Measurements from ENCODE around the gene NTM. TPM values are rescaled to one million over a fixed set of nuclear protein-coding genes. Genes with fewer than 3 reads are reported as not detected.

NTM gene
- total and polyA plus RNA-seq, 10 donors = 0.13 to 1.6 (median 0.67) TPM

DNA sequence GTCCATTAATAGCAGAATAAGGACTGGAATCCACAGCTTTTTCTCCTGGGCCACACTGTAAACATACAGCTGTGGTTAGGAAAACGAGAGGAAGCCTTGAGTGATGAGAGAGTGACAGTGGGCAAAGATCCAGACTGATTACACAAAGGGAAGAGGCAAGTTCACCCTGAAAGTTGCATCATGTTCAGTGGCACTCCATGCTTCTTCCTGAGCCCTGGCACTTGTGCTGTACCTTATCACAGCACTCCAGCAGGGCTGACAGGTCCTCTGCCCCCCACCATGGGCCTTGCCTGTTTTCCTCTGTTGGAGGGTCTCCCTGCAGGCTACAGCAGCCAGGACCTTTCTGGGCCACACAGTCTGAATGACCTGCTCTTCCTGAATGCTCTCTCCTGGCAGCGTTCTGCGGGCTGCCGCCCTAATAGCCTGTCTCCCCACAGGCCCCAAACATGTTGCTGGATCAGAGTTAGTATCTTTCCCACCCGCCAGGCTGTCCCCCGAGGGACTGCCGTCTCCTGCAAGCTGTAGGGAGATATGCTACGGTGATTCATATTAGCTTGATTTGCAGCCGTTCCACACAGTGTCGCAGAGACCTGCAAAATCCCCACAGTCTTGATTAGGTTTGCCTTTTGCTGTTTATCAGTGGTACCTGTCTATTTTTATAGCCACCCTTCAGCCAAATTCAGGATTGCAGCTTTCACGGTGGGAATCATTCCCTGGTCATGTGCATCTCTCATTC is 60.2 kb downstream of the NTM start:
- Histone ChIP-seq H3K36me3 (no peaks in the 10 kb centered on the region), H3K9me3 (peaks cover 0 to 4% (median 0%) of the 10 kb centered on the region in 8 donors), H3K4me3 (no peak overlapping the region), H3K27ac (no peak overlapping the region), H3K27me3 (replicated peaks in 1 of 7) (peaks cover 0 to 5% (median 0%) of the 10 kb centered on the region in 7 donors), H3K4me1 (no peaks in the 10 kb centered on the region)
- DNase-seq = no peak
- intact Hi-C loops (cut with DNase I; ENCODE audit: low total_unique reads) = no loop called here
- TF ChIP-seq POLR2AphosphoS5 (IDR thresholded peaks at IDR 0.05) (no peak), POLR2A (IDR thresholded peaks at IDR 0.05) (no peak)
- TF ChIP-seq, protein P1, sequence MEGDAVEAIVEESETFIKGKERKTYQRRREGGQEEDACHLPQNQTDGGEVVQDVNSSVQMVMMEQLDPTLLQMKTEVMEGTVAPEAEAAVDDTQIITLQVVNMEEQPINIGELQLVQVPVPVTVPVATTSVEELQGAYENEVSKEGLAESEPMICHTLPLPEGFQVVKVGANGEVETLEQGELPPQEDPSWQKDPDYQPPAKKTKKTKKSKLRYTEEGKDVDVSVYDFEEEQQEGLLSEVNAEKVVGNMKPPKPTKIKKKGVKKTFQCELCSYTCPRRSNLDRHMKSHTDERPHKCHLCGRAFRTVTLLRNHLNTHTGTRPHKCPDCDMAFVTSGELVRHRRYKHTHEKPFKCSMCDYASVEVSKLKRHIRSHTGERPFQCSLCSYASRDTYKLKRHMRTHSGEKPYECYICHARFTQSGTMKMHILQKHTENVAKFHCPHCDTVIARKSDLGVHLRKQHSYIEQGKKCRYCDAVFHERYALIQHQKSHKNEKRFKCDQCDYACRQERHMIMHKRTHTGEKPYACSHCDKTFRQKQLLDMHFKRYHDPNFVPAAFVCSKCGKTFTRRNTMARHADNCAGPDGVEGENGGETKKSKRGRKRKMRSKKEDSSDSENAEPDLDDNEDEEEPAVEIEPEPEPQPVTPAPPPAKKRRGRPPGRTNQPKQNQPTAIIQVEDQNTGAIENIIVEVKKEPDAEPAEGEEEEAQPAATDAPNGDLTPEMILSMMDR (IDR thresholded peaks at IDR 0.05 in 8 of 11, conservative IDR thresholded peaks at IDR 0.05 in 3 of 11) = no peak
- 48 to 60% (median 53%) methylated on average over 11 of the region's 11 CpGs for WGBS, 5 donors

DNA sequence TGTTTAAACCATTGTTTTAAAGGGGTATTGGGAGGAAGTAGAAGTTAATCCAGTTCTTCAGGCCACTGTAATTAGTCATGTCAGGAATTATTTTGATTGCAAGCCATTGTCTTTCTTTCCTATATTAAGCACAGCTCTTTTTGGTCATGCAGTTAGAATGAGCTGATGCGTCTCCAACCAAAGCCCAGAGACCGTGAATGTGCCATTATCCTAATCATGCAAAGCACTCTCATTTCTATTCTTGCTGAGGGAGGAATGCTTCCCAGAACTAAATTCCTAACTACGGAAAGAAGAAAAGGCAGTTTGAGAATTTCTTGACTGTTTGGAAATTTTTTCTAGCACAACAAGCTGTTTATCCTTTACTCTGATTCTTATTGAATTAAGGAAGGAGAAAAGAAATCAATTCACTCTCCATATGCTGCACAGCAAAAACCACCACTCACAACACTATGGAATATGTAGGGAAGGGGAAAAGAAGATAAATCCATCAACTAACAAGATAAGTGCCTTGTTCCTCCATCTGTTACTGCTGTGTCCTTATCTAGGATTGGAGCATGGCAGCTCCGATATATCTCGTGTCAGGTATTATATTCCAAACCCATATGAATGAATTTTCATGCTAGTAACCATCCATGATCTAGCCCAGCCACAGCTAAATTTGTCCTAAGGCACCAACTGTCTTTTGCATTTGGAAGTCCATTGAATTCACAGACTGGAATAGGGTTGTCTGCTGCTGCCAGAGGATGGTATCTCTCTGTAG is 70.8 kb downstream of the NTM start:
- Histone ChIP-seq H3K4me3 (no peak overlapping the region), H3K27ac (no peak overlapping the region), H3K4me1 (no peaks in the 10 kb centered on the region), H3K27me3 (replicated peaks in 1 of 7) (peaks cover 0 to 6% (median 0%) of the 10 kb centered on the region in 7 donors), H3K9me3 (peaks cover 0 to 20% (median 8%) of the 10 kb centered on the region in 8 donors), H3K36me3 (no peaks in the 10 kb centered on the region)
- TF ChIP-seq, protein P1 (IDR thresholded peaks at IDR 0.05 in 8 of 11, conservative IDR thresholded peaks at IDR 0.05 in 3 of 11) = no peak
- TF ChIP-seq POLR2AphosphoS5 (IDR thresholded peaks at IDR 0.05) (no peak), POLR2A (IDR thresholded peaks at IDR 0.05) (no peak)
- intact Hi-C loops (cut with DNase I; ENCODE audit: low total_unique reads) = no loop called here
- DNase-seq = no peak
- 76 to 88% (median 81%) methylated on average over 5 of the region's 5 CpGs for WGBS, 5 donors

DNA sequence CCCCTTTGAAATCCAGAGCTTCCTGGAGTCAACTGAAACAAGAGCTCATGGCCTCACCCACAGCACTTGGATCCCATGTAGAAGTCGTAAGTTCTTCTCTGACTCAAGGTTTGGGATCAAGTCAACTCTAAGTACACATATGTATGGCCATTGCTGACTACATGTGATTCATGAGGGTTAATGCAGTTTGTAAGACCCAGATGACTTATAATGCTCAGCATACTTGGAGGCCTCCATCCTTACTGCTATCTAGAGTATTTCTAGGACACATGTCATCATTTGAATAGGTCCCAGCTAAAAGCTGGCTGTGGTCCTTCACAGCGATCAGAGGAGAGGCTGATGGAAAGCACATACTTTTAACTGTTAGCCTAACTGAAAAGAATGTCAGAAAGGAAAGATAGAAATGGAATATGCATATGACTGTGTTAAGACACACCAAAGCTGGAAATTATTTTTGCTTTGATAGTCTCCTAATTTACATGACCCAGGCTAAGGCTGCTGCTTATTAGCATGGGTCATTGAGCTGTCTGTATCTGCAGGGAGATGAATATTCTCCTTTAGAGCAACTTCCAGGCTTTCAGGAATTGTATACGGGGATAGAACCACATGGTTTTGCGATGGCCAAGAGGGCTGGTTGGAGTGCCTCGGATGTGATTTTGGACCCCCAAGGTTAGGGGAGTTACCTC is 76.3 kb downstream of the NTM start:
- TF ChIP-seq, protein P1 (IDR thresholded peaks at IDR 0.05 in 8 of 11, conservative IDR thresholded peaks at IDR 0.05 in 3 of 11) = no peak
- TF ChIP-seq POLR2A (IDR thresholded peaks at IDR 0.05) (no peak), POLR2AphosphoS5 (IDR thresholded peaks at IDR 0.05) (no peak)
- H3K27ac ChIP-seq = no peak overlapping the region

More for the DNA sequence above, 76.3 kb downstream of the NTM start:
- Histone ChIP-seq H3K27me3 (replicated peaks in 1 of 7) (no peaks in the 10 kb centered on the region), H3K4me1 (no peaks in the 10 kb centered on the region), H3K9me3 (no peaks in the 10 kb centered on the region), H3K4me3 (no peak overlapping the region), H3K36me3 (no peaks in the 10 kb centered on the region)
- no peak for DNase-seq
- intact Hi-C loops (cut with DNase I; ENCODE audit: low total_unique reads) = no loop called here
- 73 to 91% (median 80%) methylated on average over 5 of the region's 5 CpGs for WGBS, 5 donors

Measured in spleen (tissue), 11 donors.